Osteoblast (primary cell): ENCODE results near the gene DELE1. TPM values are rescaled to one million over a fixed set of nuclear protein-coding genes. Genes with fewer than 3 reads are reported as not detected.

Experiments
- DNase-seq: peaks from one replicate; pipeline ENCODE4 v3.0.0; 2011; ENCODE audit warnings: low spot score, mixed read lengths; ENCODE audit not compliant: insufficient read length; ENCODE audit errors: missing footprints
- H2AFZ ChIP-seq: 2 replicates; pipeline ENCODE4 v1.6.0; 2011; ENCODE audit warnings: mild to moderate bottlenecking, low read length
- H3K27ac ChIP-seq: 2 replicates; pipeline ENCODE4 v1.5.1; 2011; ENCODE audit warnings: mild to moderate bottlenecking, low read depth, low read length, moderate library complexity
- H3K27me3 ChIP-seq: 2 replicates; pipeline ENCODE4 v1.6.0; 2012; ENCODE audit warnings: mild to moderate bottlenecking, control low read depth, inconsistent platforms, low read length, moderate library complexity; ENCODE audit not compliant: insufficient read depth
- H3K36me3 ChIP-seq: 2 replicates; pipeline ENCODE4 v1.5.1; 2011; ENCODE audit warnings: mild to moderate bottlenecking, low read length, control low read depth, moderate library complexity; ENCODE audit not compliant: insufficient read depth
- H3K4me1 ChIP-seq: 2 replicates; pipeline ENCODE4 v1.5.1; 2011; ENCODE audit warnings: mild to moderate bottlenecking, low read length, control low read depth, moderate library complexity; ENCODE audit not compliant: insufficient read depth
- H3K4me2 ChIP-seq: 2 replicates; pipeline ENCODE4 v1.6.0; 2011; ENCODE audit warnings: mild to moderate bottlenecking, low read length; ENCODE audit not compliant: insufficient read depth
- H3K4me3 ChIP-seq: fragments of 200-600 bp; sonication (generic); 3 replicates; pipeline ENCODE4 v1.5.1; 2012; ENCODE audit warnings: mild to moderate bottlenecking, low read length, inconsistent platforms; ENCODE audit not compliant: insufficient read depth
- H3K79me2 ChIP-seq: 2 replicates; pipeline ENCODE4 v1.6.0; 2012; ENCODE audit warnings: mild to moderate bottlenecking, low read length, control low read depth, inconsistent platforms; ENCODE audit not compliant: insufficient read depth
- H3K9me3 ChIP-seq: 2 replicates; pipeline ENCODE4 v1.5.1; 2011; ENCODE audit warnings: low read depth, low read length, control low read depth
- H4K20me1 ChIP-seq: 2 replicates; pipeline ENCODE4 v1.6.0; 2012; ENCODE audit warnings: mild to moderate bottlenecking, low read length, control low read depth; ENCODE audit not compliant: insufficient read depth
- CTCF ChIP-seq: IDR thresholded peaks from 2 replicates; pipeline ENCODE4 v1.5.1; 2011; ENCODE audit warnings: mild to moderate bottlenecking, low read depth, low read length, moderate library complexity; ENCODE audit errors: extremely low read depth
- total RNA-seq: library from RNA; depleted of rRNA; stranded (reverse); fragments of >200 nt; gene quantifications from 2 replicates; pipeline ENCODE4 v1.2.3, GENCODE V29; 2012

DELE1 gene
- total RNA-seq, 1 donor, result 52.1 TPM

GRCh38 chr5:141897425-141897824 lies 26.2 kb upstream of the DELE1 start:
- Histone ChIP-seq H3K4me1 (no peaks in the 10 kb centered on the region), H3K4me3 (no peak overlapping the region), H3K27me3 (peaks cover 6% of the 10 kb centered on the region), H3K9me3 (no peaks in the 10 kb centered on the region), H3K4me2 (no peak overlapping the region), H4K20me1 (no peaks in the 10 kb centered on the region), H3K27ac (no peak overlapping the region), H3K36me3 (no peaks in the 10 kb centered on the region), H3K79me2 (no peaks in the 10 kb centered on the region), H2AFZ (no peak overlapping the region)
- no peak for TF ChIP-seq CTCF
- DNase-seq, result no peak

GRCh38 chr5:141898448-141899049 lies 25.1 kb upstream of the DELE1 start:
- Histone ChIP-seq H3K4me1 (no peaks in the 10 kb centered on the region), H3K4me2 (no peak overlapping the region), H3K4me3 (no peak overlapping the region), H2AFZ (no peak overlapping the region), H3K36me3 (no peaks in the 10 kb centered on the region), H3K79me2 (no peaks in the 10 kb centered on the region), H3K27me3 (peaks cover 16% of the 10 kb centered on the region), H3K9me3 (no peaks in the 10 kb centered on the region), H3K27ac (no peak overlapping the region), H4K20me1 (no peaks in the 10 kb centered on the region)
- no peak for TF ChIP-seq CTCF
- DNase-seq, result no peak

GRCh38 chr5:141902015-141902814 lies 21.5 kb upstream of the DELE1 start:
- Histone ChIP-seq H4K20me1 (no peaks in the 10 kb centered on the region), H3K27me3 (peaks cover 19% of the 10 kb centered on the region), H3K4me1 (no peaks in the 10 kb centered on the region), H3K9me3 (no peaks in the 10 kb centered on the region), H3K36me3 (no peaks in the 10 kb centered on the region), H3K4me3 (no peak overlapping the region), H2AFZ (no peak overlapping the region), H3K4me2 (no peak overlapping the region), H3K27ac (no peak overlapping the region), H3K79me2 (no peaks in the 10 kb centered on the region)
- DNase-seq, result no peak
- no peak for TF ChIP-seq CTCF

GRCh38 chr5:141903261-141903660 lies 20.4 kb upstream of the DELE1 start:
- Histone ChIP-seq H3K9me3 (no peaks in the 10 kb centered on the region), H3K4me2 (no peak overlapping the region), H4K20me1 (no peaks in the 10 kb centered on the region), H3K79me2 (no peaks in the 10 kb centered on the region), H3K4me1 (no peaks in the 10 kb centered on the region), H3K4me3 (no peak overlapping the region), H3K27me3 (peaks cover 19% of the 10 kb centered on the region), H3K36me3 (no peaks in the 10 kb centered on the region), H2AFZ (no peak overlapping the region), H3K27ac (no peak overlapping the region)
- no peak for TF ChIP-seq CTCF
- no peak for DNase-seq
